ENCODE measurements around the gene LGI4.

GRCh38 chr19:35174226-35174625 lies 39.4 kb upstream of the LGI4 start:
- no peak for TF ChIP-seq POLR2A (IDR thresholded peaks at IDR 0.05)
- TF ChIP-seq, protein P1, sequence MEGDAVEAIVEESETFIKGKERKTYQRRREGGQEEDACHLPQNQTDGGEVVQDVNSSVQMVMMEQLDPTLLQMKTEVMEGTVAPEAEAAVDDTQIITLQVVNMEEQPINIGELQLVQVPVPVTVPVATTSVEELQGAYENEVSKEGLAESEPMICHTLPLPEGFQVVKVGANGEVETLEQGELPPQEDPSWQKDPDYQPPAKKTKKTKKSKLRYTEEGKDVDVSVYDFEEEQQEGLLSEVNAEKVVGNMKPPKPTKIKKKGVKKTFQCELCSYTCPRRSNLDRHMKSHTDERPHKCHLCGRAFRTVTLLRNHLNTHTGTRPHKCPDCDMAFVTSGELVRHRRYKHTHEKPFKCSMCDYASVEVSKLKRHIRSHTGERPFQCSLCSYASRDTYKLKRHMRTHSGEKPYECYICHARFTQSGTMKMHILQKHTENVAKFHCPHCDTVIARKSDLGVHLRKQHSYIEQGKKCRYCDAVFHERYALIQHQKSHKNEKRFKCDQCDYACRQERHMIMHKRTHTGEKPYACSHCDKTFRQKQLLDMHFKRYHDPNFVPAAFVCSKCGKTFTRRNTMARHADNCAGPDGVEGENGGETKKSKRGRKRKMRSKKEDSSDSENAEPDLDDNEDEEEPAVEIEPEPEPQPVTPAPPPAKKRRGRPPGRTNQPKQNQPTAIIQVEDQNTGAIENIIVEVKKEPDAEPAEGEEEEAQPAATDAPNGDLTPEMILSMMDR (IDR thresholded peaks at IDR 0.05) = no peak
